Mesothelial cell of epicardium (in vitro differentiated cells): ENCODE measurements around the gene CLDN3. TPM values are rescaled to one million over a fixed set of nuclear protein-coding genes. Genes with fewer than 3 reads are reported as not detected.

Experiments
- DNase-seq, 2 experiments: peaks; one replicate each; pipeline ENCODE4 v3.0.0; 2021; ENCODE audit warnings: low spot score in 2 of 2; ENCODE audit not compliant: unreplicated experiment in 2 of 2
- H3K27ac Mint-ChIP-seq: 2 replicates; pipeline ENCODE4 v1.8.0; 2021; ENCODE audit warnings: mixed read lengths
- H3K27me3 Mint-ChIP-seq: 2 replicates; pipeline ENCODE4 v1.8.0; 2021; ENCODE audit warnings: low read depth, mixed read lengths
- H3K36me3 Mint-ChIP-seq: 2 replicates; pipeline ENCODE4 v1.8.0; 2021; ENCODE audit warnings: mixed read lengths
- H3K4me1 Mint-ChIP-seq: 2 replicates; pipeline ENCODE4 v1.8.0; 2021; ENCODE audit warnings: mixed read lengths
- H3K4me3 Mint-ChIP-seq: 2 replicates; pipeline ENCODE4 v1.8.0; 2021; ENCODE audit warnings: mild to moderate bottlenecking, moderate library complexity, mixed read lengths
- H3K9me3 Mint-ChIP-seq: 2 replicates; pipeline ENCODE4 v1.8.0; 2021; ENCODE audit warnings: mixed read lengths
- CTCF ChIP-seq: fragments of 200-600 bp; sonication (generic); IDR thresholded peaks from one replicate; pipeline ENCODE4 v1.5.0; 2021; ENCODE audit warnings: antibody characterized with exemption; ENCODE audit not compliant: unreplicated experiment
- total RNA-seq: library from RNA; stranded (reverse); gene quantifications from 3 replicates; pipeline ENCODE4 v1.2.1, GENCODE V29; 2021

The CLDN3 gene
- total RNA-seq, 1 donor from 2014 or later = 10.5 TPM

- Mint-ChIP-seq H3K4me3 (peak overlapping the region; percentile 72), H3K27ac (no peak overlapping the region), H3K36me3 (no peaks in the 10 kb centered on the region), H3K27me3 (peaks cover 4% of the 10 kb centered on the region), H3K4me1 (peaks cover 23% of the 10 kb centered on the region), H3K9me3 (no peaks in the 10 kb centered on the region)
- no peak for DNase-seq
- no peak for TF ChIP-seq CTCF
These were observed 50.3 kb downstream of the CLDN3 start for GRCh38 chr7:73719806-73720169.

Other genes starting within 250 kb of the CLDN3 start
- gene BAZ1B, start 248.0 kb downstream of the CLDN3 start, total RNA-seq = 74.8 to 77.8 TPM (median 76.9 TPM) in 3 replicates
- gene BCL7B, start 212.6 kb downstream of the CLDN3 start, total RNA-seq = 38.2 to 42.5 TPM (median 40.4 TPM) in 3 replicates
- gene TBL2, start 191.7 kb downstream of the CLDN3 start, total RNA-seq = 51.5 to 52.2 TPM (median 51.6 TPM) in 3 replicates
- 1.5 to 2.6 TPM (median 2.0 TPM) in 3 replicates for gene MLXIPL, start 145.7 kb downstream of the CLDN3 start, total RNA-seq
- 15.4 to 16.7 TPM (median 16.1 TPM) in 3 replicates for gene VPS37D, start 102.4 kb downstream of the CLDN3 start, total RNA-seq
- gene DNAJC30, start 86.8 kb downstream of the CLDN3 start, total RNA-seq = 13.1 to 14.8 TPM (median 14.6 TPM) in 3 replicates
- gene BUD23, start 86.7 kb downstream of the CLDN3 start, total RNA-seq = 64.2 to 70.2 TPM (median 69.1 TPM) in 3 replicates
- 12.5 to 15.5 TPM (median 13.2 TPM) in 3 replicates for gene STX1A, start 50.6 kb downstream of the CLDN3 start, total RNA-seq
- gene ABHD11, start 31.5 kb downstream of the CLDN3 start, total RNA-seq = 33.9 to 40.7 TPM (median 35.2 TPM) in 3 replicates
- 158 to 175 TPM (median 165 TPM) in 3 replicates for gene CLDN4, start 60.7 kb upstream of the CLDN3 start, total RNA-seq
- 7.9 to 11.4 TPM (median 8.7 TPM) in 3 replicates for gene METTL27, start 72.2 kb upstream of the CLDN3 start, total RNA-seq
- gene TMEM270, start 90.9 kb upstream of the CLDN3 start, total RNA-seq = not detected in 3 replicates